ENCODE results near the gene ADAM29. TPM values are rescaled to one million over a fixed set of nuclear protein-coding genes. Genes with fewer than 3 reads are reported as not detected.

ADAM29 gene
- total RNA-seq, 2 donors from 2014 or later: not detected

DNA sequence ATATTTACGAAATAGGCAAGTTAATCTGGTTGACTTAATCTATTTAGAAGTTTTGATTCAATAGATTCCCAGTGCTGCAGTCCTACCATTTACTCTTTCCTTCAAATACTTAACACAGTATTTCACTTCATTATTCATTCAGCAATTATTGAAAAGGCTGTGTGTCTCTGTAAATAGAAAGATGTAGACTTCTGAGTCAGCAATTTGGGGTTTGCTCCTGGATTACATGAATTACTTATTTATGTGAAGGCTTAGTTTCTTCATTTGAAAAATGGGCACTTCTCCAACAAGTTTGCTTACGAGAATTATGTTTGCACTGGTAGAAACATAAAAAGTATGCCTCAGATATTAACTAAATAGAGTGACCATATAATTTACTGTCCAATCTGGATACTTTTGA is 17.4 kb downstream of the ADAM29 start:
- H3K36me3 ChIP-seq (replicated peaks in 1 of 2; ENCODE audit: insufficient read depth in 1 of 2, low read depth in 2 of 2): no peaks in the 10 kb centered on the region
- H3K4me3 ChIP-seq: no peak overlapping the region
- no peaks in the 10 kb centered on the region for H3K27me3 ChIP-seq
- DNase-seq (no peak), ATAC-seq (no peak)
- no peak overlapping the region for H3K27ac ChIP-seq
- WGBS, 2 donors: 25 to 41% methylated on average over 2 of the region's 2 CpGs
- intact Hi-C loops (cut with DNase I): no loop called here
- no peaks in the 10 kb centered on the region for H3K9me3 ChIP-seq
- no peak for TF ChIP-seq POLR2A (IDR thresholded peaks at IDR 0.05)
- TF ChIP-seq, protein P1, sequence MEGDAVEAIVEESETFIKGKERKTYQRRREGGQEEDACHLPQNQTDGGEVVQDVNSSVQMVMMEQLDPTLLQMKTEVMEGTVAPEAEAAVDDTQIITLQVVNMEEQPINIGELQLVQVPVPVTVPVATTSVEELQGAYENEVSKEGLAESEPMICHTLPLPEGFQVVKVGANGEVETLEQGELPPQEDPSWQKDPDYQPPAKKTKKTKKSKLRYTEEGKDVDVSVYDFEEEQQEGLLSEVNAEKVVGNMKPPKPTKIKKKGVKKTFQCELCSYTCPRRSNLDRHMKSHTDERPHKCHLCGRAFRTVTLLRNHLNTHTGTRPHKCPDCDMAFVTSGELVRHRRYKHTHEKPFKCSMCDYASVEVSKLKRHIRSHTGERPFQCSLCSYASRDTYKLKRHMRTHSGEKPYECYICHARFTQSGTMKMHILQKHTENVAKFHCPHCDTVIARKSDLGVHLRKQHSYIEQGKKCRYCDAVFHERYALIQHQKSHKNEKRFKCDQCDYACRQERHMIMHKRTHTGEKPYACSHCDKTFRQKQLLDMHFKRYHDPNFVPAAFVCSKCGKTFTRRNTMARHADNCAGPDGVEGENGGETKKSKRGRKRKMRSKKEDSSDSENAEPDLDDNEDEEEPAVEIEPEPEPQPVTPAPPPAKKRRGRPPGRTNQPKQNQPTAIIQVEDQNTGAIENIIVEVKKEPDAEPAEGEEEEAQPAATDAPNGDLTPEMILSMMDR (IDR thresholded peaks at IDR 0.05): no peak
- no peaks in the 10 kb centered on the region for H3K4me1 ChIP-seq

DNA sequence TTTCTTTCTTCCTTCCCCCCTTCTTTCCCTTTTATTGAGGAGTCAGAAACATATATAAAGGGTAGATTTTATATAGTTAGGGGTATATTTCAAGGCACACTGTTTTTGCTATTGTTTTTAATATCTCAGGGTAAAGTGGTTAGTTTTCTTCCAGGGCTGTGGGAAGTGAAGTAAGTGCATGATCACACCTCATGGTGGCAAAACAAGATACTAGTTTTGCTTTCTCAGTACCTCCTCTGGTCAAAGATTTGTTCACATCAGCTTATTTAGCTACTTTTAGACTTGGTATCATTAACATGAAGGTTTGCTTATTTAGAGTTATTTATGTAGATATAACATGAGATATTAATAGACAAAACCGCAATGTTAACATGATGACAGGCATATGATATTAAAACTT is 21.8 kb downstream of the ADAM29 start:
- Histone ChIP-seq H3K4me3 (no peak overlapping the region), H3K27me3 (no peaks in the 10 kb centered on the region), H3K27ac (no peak overlapping the region), H3K9me3 (no peaks in the 10 kb centered on the region), H3K36me3 (replicated peaks in 1 of 2; ENCODE audit: insufficient read depth in 1 of 2, low read depth in 2 of 2) (no peaks in the 10 kb centered on the region), H3K4me1 (no peaks in the 10 kb centered on the region)
- WGBS, 2 donors: 58 to 77% methylated on average over 1 of the region's 1 CpG
- DNase-seq (no peak), ATAC-seq (no peak)
- intact Hi-C loops (cut with DNase I): no loop called here
- TF ChIP-seq POLR2A (IDR thresholded peaks at IDR 0.05): no peak
- TF ChIP-seq, protein P1 (IDR thresholded peaks at IDR 0.05): no peak

DNA sequence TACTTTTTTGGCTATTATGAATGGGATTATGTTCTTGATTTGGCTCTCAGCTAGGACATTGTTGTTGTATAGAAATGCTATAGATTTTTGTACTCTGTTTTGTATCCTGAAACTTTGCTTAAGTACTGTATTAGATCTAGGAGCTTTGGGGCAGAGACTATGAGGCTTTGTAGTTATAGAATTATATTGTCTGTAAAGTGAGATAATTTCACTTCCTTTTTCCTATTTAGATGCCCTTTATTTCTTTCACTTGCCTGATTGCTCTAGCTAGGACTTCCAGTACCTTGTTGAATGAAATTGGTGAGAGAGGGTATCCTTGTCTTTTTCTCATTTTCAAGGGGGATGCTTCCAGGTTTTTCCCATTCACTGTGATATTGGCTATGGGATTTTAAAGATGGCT is 28.1 kb downstream of the ADAM29 start:
- ATAC-seq: no peak
- Histone ChIP-seq H3K4me1 (no peaks in the 10 kb centered on the region), H3K9me3 (no peaks in the 10 kb centered on the region), H3K4me3 (no peak overlapping the region), H3K36me3 (replicated peaks in 1 of 2; ENCODE audit: insufficient read depth in 1 of 2, low read depth in 2 of 2) (no peaks in the 10 kb centered on the region), H3K27me3 (no peaks in the 10 kb centered on the region), H3K27ac (no peak overlapping the region)
- intact Hi-C loops (cut with DNase I): no loop called here
- DNase-seq: no peak
- TF ChIP-seq, protein P1 (IDR thresholded peaks at IDR 0.05): no peak
- TF ChIP-seq POLR2A (IDR thresholded peaks at IDR 0.05): no peak

DNA sequence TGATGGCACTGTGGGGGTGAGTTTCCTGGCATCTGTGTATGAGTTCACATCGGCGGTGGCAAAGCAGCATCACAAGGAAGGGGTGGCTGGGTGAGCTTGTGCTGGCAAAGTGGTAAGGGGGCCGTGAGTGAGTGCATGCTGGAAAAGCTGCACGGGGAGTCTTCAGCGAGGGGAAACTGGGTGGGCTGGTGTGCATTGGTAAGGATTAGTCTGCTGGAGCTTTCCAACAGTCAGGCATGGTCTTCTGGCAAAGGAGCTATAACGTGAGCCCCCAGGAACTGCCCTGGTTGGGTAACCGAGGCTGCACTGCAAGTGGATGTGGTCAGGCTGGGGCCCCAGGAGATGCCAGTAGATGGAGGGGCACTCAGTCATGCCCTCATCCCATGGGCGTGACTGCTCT is 30.7 kb downstream of the ADAM29 start:
- ATAC-seq (no peak), DNase-seq (no peak)
- Histone ChIP-seq H3K4me3 (no peak overlapping the region), H3K36me3 (replicated peaks in 1 of 2; ENCODE audit: insufficient read depth in 1 of 2, low read depth in 2 of 2) (no peaks in the 10 kb centered on the region), H3K27me3 (no peaks in the 10 kb centered on the region), H3K4me1 (no peaks in the 10 kb centered on the region), H3K9me3 (no peaks in the 10 kb centered on the region), H3K27ac (no peak overlapping the region)
- 56 to 76% methylated on average over 3 to 8 of the region's 8 CpGs for WGBS, 2 donors
- TF ChIP-seq, protein P1 (IDR thresholded peaks at IDR 0.05): no peak
- TF ChIP-seq POLR2A (IDR thresholded peaks at IDR 0.05): no peak
- intact Hi-C loops (cut with DNase I): no loop called here

DNA sequence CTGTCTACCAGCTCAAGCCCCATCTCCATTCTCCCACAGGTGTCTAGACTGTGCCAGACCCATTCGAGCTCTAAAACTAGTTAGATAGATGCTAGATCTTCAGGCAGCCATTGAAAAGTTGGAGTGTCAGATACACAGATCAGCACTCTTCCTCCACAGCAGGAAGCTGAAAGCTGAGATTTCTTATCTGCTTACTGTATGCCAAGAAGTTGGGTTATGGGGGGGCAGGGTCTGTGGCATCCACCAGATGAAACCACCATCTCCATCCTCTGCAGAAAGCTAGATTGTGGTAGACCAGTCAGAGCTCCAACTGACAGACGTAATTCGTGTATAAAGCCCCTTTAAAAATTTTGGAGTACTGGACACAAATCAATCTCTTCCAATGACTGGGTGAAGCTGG is 54.8 kb downstream of the ADAM29 start:
- Histone ChIP-seq H3K4me1 (no peaks in the 10 kb centered on the region), H3K27me3 (no peaks in the 10 kb centered on the region), H3K9me3 (no peaks in the 10 kb centered on the region), H3K4me3 (no peak overlapping the region), H3K27ac (no peak overlapping the region), H3K36me3 (replicated peaks in 1 of 2; ENCODE audit: insufficient read depth in 1 of 2, low read depth in 2 of 2) (no peaks in the 10 kb centered on the region)
- TF ChIP-seq, protein P1 (IDR thresholded peaks at IDR 0.05): no peak
- TF ChIP-seq POLR2A (IDR thresholded peaks at IDR 0.05): no peak
- no peak for ATAC-seq
- intact Hi-C loops (cut with DNase I): no loop called here
- 50 to 60% methylated on average over 3 of the region's 3 CpGs for WGBS, 2 donors
- DNase-seq: no peak
